Measurements from ENCODE around the gene OR11A1.

OR11A1 gene

DNA sequence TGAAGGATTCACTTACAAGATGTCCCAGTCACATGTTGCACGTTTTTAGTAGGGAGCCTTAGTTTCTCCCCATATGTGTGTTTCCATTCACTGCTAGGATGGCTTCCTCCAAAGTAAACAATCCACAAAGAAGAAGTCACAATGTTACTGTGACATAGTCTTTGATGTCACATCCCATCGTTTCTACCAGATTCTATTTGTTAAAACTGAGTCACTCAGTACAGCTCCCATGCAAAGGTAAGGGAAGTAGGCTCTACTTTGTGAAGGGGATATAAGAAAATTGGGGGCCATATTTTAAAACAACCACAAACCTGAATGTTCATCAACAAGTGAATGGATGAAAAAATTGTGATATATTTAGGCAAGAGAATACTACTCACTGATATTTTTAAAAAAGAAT lies at the start of gene OR11A1, which contains the start of gene OR2H1:
OR11A1 (minus strand) TSS at position 101 of the 400 bp plus-strand sequence. CDS start 29,430 bp downstream, outside the sequence.
OR2H1 (plus strand) TSS at position 185 of the 400 bp plus-strand sequence. CDS start 4,615 bp downstream, outside the sequence.
- no peak for DNase-seq

GRCh38 chr6:29506446-29507067 lies 49.7 kb upstream of the OR11A1 start:
- no peak for DNase-seq

DNA sequence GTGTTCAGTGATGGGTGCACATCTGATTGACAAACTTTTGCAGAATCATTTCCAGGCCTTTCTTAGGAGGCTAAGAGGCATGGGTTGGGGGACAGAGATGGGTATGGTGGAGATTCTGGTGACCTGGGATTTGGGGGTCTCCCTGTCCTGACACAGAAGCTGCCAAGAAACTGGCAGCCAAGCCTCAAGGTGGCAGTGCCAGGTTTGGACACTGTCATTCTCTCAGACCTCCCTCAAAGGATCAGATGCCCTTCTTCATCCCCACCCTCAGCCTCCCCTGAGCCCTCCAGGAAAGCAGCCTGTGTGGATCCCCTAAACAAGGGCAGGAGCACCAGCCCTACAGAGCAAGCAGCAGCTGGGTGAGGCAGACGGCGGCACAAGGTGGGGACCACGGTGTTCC lies 48.9 kb upstream of the OR11A1 start:
- no peak for DNase-seq

GRCh38 chr6:29504961-29505360 lies 48.1 kb upstream of the OR11A1 start:
- DNase-seq = no peak

DNA sequence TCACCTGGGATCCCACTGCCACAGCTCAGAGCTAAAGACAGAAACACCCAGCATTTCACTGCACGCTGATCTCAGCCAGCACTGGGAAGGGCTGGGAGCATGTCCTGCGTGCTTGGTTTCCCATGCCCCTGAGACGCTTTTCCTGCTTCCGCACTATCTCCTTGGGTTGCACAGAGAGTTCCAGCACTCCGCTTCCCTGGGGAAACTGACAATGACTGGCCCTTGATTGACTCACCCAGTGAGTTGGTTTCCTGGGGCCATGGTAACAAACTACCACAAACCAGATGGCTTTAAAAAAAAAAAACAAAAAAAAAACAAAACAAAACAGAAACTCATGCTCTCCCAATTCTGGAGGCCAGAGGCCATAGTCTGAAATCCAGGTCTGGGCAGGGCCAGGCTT lies 45.7 kb upstream of the OR11A1 start:
- DNase-seq = no peak

GRCh38 chr6:29502181-29502580 lies 45.3 kb upstream of the OR11A1 start:
- no peak for DNase-seq

DNA sequence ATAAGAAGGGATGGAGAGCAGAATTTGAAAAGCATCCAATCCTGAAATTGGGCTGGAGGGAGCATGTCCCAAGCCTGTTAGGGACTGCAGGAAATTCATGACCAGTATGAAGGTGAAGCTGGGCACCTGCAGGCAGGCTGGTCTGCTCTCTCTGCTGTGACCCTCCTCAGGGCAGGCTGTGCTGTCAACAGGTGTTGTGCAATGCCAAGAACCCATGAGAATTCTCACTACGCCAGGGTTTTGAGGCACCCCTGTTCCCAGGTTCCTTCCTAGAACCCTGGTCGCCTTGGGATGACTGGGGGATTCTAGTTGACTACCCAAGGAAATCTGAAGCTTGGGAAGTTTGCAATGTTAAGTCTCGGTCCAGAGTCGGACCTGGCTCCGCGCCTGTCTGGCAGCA lies 44.2 kb upstream of the OR11A1 start:
- DNase-seq = no peak

- no peak for DNase-seq
Measured at GRCh38 chr6:29500594-29500993, 43.7 kb upstream of the OR11A1 start.

DNA sequence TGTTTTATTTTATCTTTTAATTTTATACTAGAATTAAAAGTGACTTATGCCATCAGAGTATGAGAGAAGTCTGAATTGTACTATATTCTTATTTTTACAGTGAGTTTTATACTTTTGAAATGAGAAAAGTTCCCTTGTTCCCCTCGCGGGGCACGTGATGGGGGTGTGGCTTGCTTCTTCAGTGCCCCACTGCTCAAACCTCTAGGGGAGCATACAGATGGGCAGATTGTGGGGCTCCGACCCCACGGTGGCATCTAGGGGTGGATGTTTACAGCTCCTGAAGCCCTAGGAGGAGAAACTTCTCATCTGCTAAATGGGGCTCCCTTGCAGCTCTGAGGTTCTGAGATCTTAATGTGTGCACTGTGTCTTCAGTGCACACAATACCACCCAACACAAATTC lies 42.8 kb upstream of the OR11A1 start:
- DNase-seq = no peak

GRCh38 chr6:29496961-29497360 lies 40.1 kb upstream of the OR11A1 start:
- DNase-seq = no peak

DNA sequence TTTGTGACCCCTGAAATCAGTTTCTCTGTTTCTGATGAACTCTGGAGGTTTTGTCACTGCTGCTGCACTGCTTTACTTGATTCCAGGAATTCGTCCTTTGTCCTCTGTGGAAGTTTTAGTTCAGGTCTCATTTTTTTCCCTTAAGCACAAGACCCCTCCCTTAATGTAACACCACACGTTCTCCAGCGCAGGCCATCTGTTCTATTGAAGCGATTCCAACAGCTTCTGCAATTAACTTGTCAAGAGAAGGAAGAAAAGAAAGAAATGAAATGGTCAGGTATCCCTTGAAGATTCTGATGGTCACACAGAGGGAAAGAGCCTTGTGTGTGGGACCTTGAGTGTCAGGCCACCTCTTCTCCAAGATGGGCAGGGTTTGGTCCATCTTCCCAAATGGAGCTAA lies 38.7 kb upstream of the OR11A1 start:
- DNase-seq = no peak

GRCh38 chr6:29494131-29494530 lies 37.3 kb upstream of the OR11A1 start:
- no peak for DNase-seq

GRCh38 chr6:29493261-29493660 lies 36.4 kb upstream of the OR11A1 start:
- DNase-seq = no peak

DNA sequence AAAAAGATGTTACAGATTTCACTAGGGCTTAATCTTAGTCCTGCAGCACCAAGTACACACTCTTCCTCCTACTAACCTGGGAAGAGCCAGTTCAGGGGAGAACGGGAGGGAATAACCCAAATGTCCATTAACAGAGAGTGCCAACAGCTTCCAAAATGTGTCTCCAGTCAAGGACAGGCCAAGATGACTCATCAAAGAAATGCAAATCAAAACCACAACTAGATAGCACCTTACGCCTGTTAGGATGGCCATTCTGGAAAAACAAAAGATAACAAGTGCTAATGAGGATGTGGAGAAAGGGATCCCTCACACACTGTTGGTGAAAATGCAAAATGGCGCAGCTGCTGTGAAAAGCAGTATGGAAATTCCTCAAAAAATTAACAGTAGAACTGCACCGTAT lies 34.7 kb upstream of the OR11A1 start:
- DNase-seq = no peak

DNA sequence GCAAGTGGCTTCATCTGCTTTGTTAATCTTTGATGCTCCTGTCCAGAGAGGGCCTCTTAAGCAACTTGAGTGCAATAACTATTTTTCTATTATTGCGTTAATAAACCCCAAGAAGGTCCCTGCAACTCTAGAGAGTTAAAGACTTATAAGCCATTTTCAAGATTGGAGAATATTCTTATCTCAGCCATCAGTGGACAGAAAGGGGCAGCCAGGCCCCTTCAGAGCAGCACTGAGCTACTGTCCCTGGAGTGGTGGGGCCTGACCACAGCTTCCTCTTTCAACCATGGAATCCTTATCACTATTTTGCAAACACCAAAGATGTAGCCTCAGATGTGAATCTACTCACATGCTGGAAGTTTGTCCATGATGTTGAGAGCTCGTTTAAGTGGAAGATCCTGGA lies 33.7 kb upstream of the OR11A1 start:
- no peak for DNase-seq

DNA sequence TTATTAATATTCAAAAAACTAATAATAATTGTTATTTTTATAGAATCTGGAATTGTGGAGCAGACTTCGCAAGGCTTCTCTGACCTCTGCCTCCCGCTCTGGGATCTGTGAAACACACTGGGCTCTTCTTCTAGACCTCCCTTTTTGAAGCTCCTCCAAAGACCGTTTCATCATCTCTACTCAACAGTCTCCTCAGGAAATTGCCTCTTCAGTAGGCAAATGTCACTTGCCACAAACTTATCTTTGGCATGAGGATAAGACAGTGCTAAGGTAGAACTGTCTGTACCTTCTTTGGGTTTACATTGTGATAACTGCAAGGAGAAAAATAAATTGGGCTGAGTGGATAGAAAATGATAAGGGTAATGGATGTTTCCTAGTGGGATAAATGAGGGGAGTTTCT lies 33.2 kb upstream of the OR11A1 start:
- DNase-seq = no peak

DNA sequence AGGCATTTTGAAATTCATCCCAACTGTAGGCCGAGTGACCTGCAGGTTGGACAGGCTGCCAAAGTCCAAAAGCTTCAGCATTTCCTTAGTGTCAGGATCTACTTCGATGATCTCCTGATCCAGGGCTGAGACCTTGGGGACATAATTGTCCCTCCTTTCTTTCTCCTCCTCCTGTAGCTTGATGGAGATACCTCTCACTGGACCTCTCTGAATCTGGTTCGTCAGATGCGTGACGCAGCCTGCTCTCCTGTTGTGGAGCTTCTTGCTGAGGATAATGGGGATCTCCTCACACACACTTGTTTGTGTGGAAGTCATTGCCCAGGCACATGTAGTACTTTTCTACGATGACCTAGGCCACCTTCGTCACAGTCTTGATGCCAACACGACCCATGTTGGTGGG lies 32.4 kb upstream of the OR11A1 start:
- DNase-seq = no peak

GRCh38 chr6:29488874-29489273 lies 32.0 kb upstream of the OR11A1 start:
- no peak for DNase-seq

GRCh38 chr6:29487660-29488059 lies 30.8 kb upstream of the OR11A1 start, which contains the start of gene MAS1L:
Gene MAS1L, minus strand, starts transcription at chr6:29487956. Its CDS starts 54 bp downstream, at chr6:29487902.
- no peak for DNase-seq

- DNase-seq = no peak
Measured at GRCh38 chr6:29487131-29487530, 30.3 kb upstream of the OR11A1 start.

GRCh38 chr6:29486577-29486976 lies 29.7 kb upstream of the OR11A1 start:
- no peak for DNase-seq

DNA sequence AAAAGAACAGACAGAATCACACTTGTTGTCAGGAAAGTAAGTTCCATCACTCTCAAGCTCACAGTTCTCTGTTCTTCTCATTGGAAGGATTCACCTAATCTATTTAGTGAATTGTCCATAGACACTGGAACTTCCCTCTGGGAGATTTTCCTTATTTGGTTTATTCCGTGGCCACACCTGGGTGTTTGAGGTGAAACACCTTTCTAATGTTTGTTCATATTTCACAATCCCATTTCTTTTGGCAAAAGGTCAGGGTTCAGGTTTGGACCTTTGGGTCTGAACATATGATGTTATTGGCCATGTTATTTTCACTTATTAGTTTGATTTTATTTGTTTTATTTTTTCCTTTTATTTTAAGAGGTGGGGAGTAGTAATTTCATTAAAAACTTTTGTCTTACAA lies 26.9 kb upstream of the OR11A1 start:
- DNase-seq = no peak

- no peak for DNase-seq
Measured at GRCh38 chr6:29483186-29483585, 26.3 kb upstream of the OR11A1 start.

DNA sequence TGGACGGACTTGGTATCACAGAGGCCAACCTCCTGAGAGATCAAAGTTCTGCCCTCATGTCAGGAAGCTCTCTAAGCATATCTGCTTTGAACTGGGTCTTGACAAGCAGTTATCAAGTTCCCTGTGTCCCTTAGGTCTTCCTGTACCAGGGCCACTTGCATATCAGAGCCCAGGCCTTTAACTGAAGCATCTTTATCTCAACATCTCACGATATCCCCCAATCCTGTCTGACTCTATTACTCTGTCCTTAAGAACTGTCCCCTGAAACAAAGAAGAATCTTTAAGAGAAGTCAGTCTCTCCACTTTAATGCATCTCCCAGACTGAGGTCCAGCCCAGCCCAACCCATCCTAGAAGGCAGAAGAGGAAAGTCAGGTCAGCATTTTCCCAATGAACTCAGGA lies 22.7 kb upstream of the OR11A1 start:
- no peak for DNase-seq

- DNase-seq = no peak
Measured at GRCh38 chr6:29478740-29479139, 21.9 kb upstream of the OR11A1 start.

All from C1 segment of cervical spinal cord (tissue), 14 donors.